A549 (cell line): ENCODE data around the gene KCNQ2. TPM values are rescaled to one million over a fixed set of nuclear protein-coding genes. Genes with fewer than 3 reads are reported as not detected.

Experiments
- ATAC-seq, 2 experiments: fragments of 200-7000 bp in 1 of 2; fragments of >200 bp in 1 of 2; cut with Nextera tagmentation in 1 of 2; cut with Tn5 transposase in 1 of 2; 3 replicates each; pipeline versions ENCODE4 v1.8.0 to v1.9.1; 2018 to 2020; ENCODE audit warnings: mild to moderate bottlenecking in 1 of 2, moderate library complexity in 1 of 2
- CTCF ChIA-PET: fragments of 300-600 bp; sonication (Branson Sonifier 250); formaldehyde crosslinking; extraction: SDS; loops from one replicate; lab custom pipeline; 2021; ENCODE audit warnings: antibody characterized with exemption, inconsistent platforms; lab: Yijun Ruan, JAX
- POLR2A ChIA-PET: fragments of 350-600 bp; formaldehyde crosslinking; extraction: SDS; loops from one replicate; lab custom pipeline; 2021; ENCODE audit warnings: antibody characterized with exemption, inconsistent platforms; lab: Yijun Ruan, JAX
- DNase-seq, 2 experiments: peaks; one replicate each; pipeline versions ENCODE4 v3.0.0 to v3.0.0-alpha.2; 2011 to 2016; ENCODE audit warnings: low read depth in 1 of 2, low spot score in 1 of 2
- FAIRE-seq: peaks from 2 replicates; lab custom pipeline; 2011; peaks lifted over from hg19 to GRCh38; lab: Jason Lieb, UNC
- H3K27ac ChIP-seq, 2 experiments: fragments of >200 bp; sonication (Bioruptor Twin); formaldehyde crosslinking; 3 replicates each; pipeline ENCODE4 v1.5.1; 2016 to 2017
- H3K4me1 ChIP-seq: fragments of >200 bp; sonication (Bioruptor Twin); formaldehyde crosslinking; 3 replicates; pipeline ENCODE4 v1.6.1; 2016
- H3K4me2 ChIP-seq: fragments of >200 bp; sonication (Bioruptor Twin); formaldehyde crosslinking; 3 replicates; pipeline ENCODE4 v1.6.1; 2016
- H3K4me3 ChIP-seq: fragments of >200 bp; sonication (Bioruptor Twin); formaldehyde crosslinking; 3 replicates; pipeline ENCODE4 v1.5.1; 2016
- H3K9me3 ChIP-seq: fragments of >200 bp; sonication (Bioruptor Twin); formaldehyde crosslinking; 3 replicates; pipeline ENCODE4 v1.6.1; 2016
- BHLHE40 ChIP-seq: IDR thresholded peaks from 2 replicates; pipeline ENCODE4 v1.6.1; 2012; ENCODE audit warnings: low read depth, low read length, inconsistent platforms
- CBX8 ChIP-seq: fragments of 200-600 bp; sonication (generic); IDR thresholded peaks from 2 replicates; pipeline ENCODE4 v1.6.1; 2016
- ESRRA ChIP-seq: fragments of 150-350 bp; IDR thresholded peaks from 2 replicates; pipeline ENCODE4 v1.6.1; 2014; ENCODE audit warnings: mild to moderate bottlenecking, low read length, borderline replicate concordance
- FOXS1 ChIP-seq: fragments of 250-450 bp; sonication (Bioruptor Pico); IDR thresholded peaks from 2 replicates; pipeline ENCODE4 v1.5.0; 2020; ENCODE audit warnings: mild to moderate bottlenecking, moderate library complexity
- HDAC2 ChIP-seq: fragments of 200-600 bp; sonication (generic); IDR thresholded peaks from 2 replicates; pipeline ENCODE4 v1.6.1; 2016
- HEYL ChIP-seq: fragments of 250-450 bp; sonication (Bioruptor Pico); IDR thresholded peaks from 2 replicates; pipeline ENCODE4 v1.8.0; 2021; ENCODE audit warnings: mild to moderate bottlenecking, moderate library complexity
- HOXA7 ChIP-seq: fragments of 250-450 bp; sonication (Bioruptor Pico); IDR thresholded peaks from 2 replicates; pipeline ENCODE4 v1.5.0; 2020; ENCODE audit warnings: mild to moderate bottlenecking, moderate library complexity
- HOXB5 ChIP-seq: fragments of 250-450 bp; sonication (Bioruptor Pico); IDR thresholded peaks from 2 replicates; pipeline ENCODE4 v1.5.0; 2020; ENCODE audit warnings: mild to moderate bottlenecking, moderate library complexity
- JUN ChIP-seq, 2 experiments: fragments of >200 bp; sonication (Bioruptor Twin); formaldehyde crosslinking; IDR thresholded peaks; 2 replicates in 1 of 2; 3 replicates in 1 of 2; pipeline ENCODE4 v1.6.1; 2016 to 2017
- JUNB ChIP-seq: fragments of >200 bp; sonication (Bioruptor Twin); formaldehyde crosslinking; IDR thresholded peaks from 2 replicates; pipeline ENCODE4 v1.6.1; 2016
- MAZ ChIP-seq: fragments of 150-350 bp; IDR thresholded peaks from 2 replicates; pipeline ENCODE4 v1.6.1; 2014; ENCODE audit warnings: antibody characterized with exemption, low read depth, low read length, borderline replicate concordance
- MYC ChIP-seq: IDR thresholded peaks from 2 replicates; pipeline ENCODE4 v1.6.1; 2012; ENCODE audit warnings: mild to moderate bottlenecking, inconsistent platforms, low read length, improper control_type of control experiment, borderline replicate concordance
- NR3C1 ChIP-seq: fragments of >200 bp; sonication (Bioruptor Twin); formaldehyde crosslinking; IDR thresholded peaks from 3 replicates; pipeline ENCODE4 v1.6.1; 2017
- PHF8 ChIP-seq: fragments of 200-600 bp; sonication (generic); IDR thresholded peaks from 2 replicates; pipeline ENCODE4 v1.6.1; 2016; ENCODE audit warnings: low read depth, mild to moderate bottlenecking, antibody characterized with exemption, moderate library complexity, borderline replicate concordance
- POLR2A ChIP-seq: IDR thresholded peaks from 2 replicates; pipeline ENCODE4 v1.6.1; 2012; ENCODE audit warnings: mild to moderate bottlenecking, low read length
- POLR2AphosphoS2 ChIP-seq: conservative IDR thresholded peaks from 2 replicates; pipeline ENCODE4 v1.6.1; 2012; ENCODE audit warnings: low read length, improper control_type of control experiment, inconsistent platforms
- RARB ChIP-seq: fragments of 250-450 bp; sonication (Bioruptor Pico); IDR thresholded peaks from 2 replicates; pipeline ENCODE4 v1.8.0; 2021; ENCODE audit warnings: mild to moderate bottlenecking, moderate library complexity
- RCOR1 ChIP-seq: fragments of 150-350 bp; IDR thresholded peaks from 2 replicates; pipeline ENCODE4 v1.6.1; 2014; ENCODE audit warnings: antibody characterized with exemption, low read length, low read depth
- RFX5 ChIP-seq: fragments of 450-650 bp; IDR thresholded peaks from 2 replicates; pipeline ENCODE4 v1.7.1; 2014; ENCODE audit warnings: antibody characterized with exemption, mild to moderate bottlenecking, moderate library complexity
- RNF2 ChIP-seq: fragments of 200-600 bp; sonication (generic); IDR thresholded peaks from 2 replicates; pipeline ENCODE4 v1.6.1; 2016; ENCODE audit warnings: low read depth, mild to moderate bottlenecking, antibody characterized with exemption, moderate library complexity, borderline replicate concordance
- SMC3 ChIP-seq: fragments of >200 bp; sonication (Bioruptor Twin); formaldehyde crosslinking; IDR thresholded peaks from 3 replicates; pipeline ENCODE4 v1.6.1; 2018; ENCODE audit warnings: inconsistent platforms
- TFCP2L1 ChIP-seq: fragments of 250-450 bp; sonication (Bioruptor Pico); IDR thresholded peaks from 2 replicates; pipeline ENCODE4 v1.5.0; 2021; ENCODE audit warnings: mild to moderate bottlenecking
- TP53 ChIP-seq: fragments of 250-450 bp; sonication (Bioruptor Pico); IDR thresholded peaks from 2 replicates; pipeline ENCODE4 v1.5.0; 2021; ENCODE audit warnings: mild to moderate bottlenecking, moderate library complexity
- ZFP36 ChIP-seq: fragments of 450-650 bp; IDR thresholded peaks from 2 replicates; pipeline ENCODE4 v1.6.1; 2014; ENCODE audit warnings: borderline replicate concordance; ENCODE audit not compliant: partially characterized antibody
- ZSCAN20 ChIP-seq: fragments of 250-450 bp; sonication (Bioruptor Pico); IDR thresholded peaks from 2 replicates; pipeline ENCODE4 v1.8.0; 2022; ENCODE audit warnings: mild to moderate bottlenecking, moderate library complexity
- WGBS: methylation state at CpG from one replicate; pipeline ENCODE4 v1.1.6; 2017; ENCODE audit errors: missing lambda C conversion rate; 5-methylcytosine and 5-hydroxymethylcytosine counted together
- polyA plus RNA-seq, 4 experiments: library from polyadenylated mRNA; depleted of rRNA in 3 of 4; stranded (reverse); fragments of >200 nt; fragmentation: RNase III in 1 of 4; extraction: RNeasy Plus Mini Kit Qiagen cat#74134 plus additional on column Dnase treatment in 1 of 4; gene quantifications; 2 replicates in 3 of 4; 3 replicates in 1 of 4; pipeline ENCODE4 v1.2.3, GENCODE V29; 2011 to 2017
- TF ChIP-seq, protein P1 (sequence below): fragments of 250-450 bp; sonication (Bioruptor Pico); IDR thresholded peaks from 2 replicates; pipeline ENCODE4 v1.5.0; 2020; ENCODE audit warnings: low read depth, mild to moderate bottlenecking, moderate library complexity
- TF ChIP-seq, protein P2 (sequence below): IDR thresholded peaks from 2 replicates; pipeline ENCODE4 v1.6.1; 2012
- TF ChIP-seq, protein P3 (sequence below): fragments of 450-650 bp; IDR thresholded peaks from 2 replicates; pipeline ENCODE4 v1.6.1; 2014; ENCODE audit warnings: antibody characterized with exemption
- TF ChIP-seq, protein P4 (sequence below): fragments of 150-350 bp; IDR thresholded peaks from 2 replicates; pipeline ENCODE4 v1.6.1; 2014; ENCODE audit warnings: low read depth, mild to moderate bottlenecking, low read length
- TF ChIP-seq, protein P5 (sequence below): fragments of 200-600 bp; sonication (generic); IDR thresholded peaks from 2 replicates; pipeline ENCODE4 v1.6.1; 2016; ENCODE audit warnings: antibody characterized with exemption, mild to moderate bottlenecking, moderate library complexity

The KCNQ2 gene
- polyA plus RNA-seq, 2 of the 4 experiments (the other 2 are of a cell fraction) = 0.14 to 0.36 TPM

DNA sequence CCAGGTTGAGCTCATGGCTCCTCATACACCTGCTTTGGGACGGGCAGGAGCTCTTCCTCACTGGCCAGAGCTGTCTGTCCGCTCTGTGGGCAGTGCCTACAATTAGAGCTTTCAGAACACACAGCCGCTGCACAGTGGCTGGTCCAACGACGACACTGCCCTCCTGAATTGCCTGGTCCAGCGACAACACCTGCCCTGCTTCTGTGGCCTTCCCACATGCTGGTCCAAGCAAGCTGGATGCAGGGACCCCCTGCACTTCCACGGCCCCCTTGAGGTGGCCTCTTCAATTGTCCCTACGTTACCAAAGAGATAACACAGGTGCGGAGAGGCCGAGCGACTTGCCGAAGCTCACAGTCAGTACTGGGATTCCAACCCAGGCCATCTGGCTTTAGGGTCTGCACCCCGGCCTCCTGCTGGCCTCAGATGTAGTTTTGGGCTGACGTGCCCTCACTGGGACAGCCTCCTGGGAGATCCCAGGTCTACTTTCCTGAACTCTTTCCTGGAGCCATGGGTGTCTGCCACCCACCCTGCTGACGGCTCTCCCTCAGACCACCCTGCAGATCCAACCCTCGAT is 109.9 kb downstream of the KCNQ2 start:
- FAIRE-seq = no peak

DNA sequence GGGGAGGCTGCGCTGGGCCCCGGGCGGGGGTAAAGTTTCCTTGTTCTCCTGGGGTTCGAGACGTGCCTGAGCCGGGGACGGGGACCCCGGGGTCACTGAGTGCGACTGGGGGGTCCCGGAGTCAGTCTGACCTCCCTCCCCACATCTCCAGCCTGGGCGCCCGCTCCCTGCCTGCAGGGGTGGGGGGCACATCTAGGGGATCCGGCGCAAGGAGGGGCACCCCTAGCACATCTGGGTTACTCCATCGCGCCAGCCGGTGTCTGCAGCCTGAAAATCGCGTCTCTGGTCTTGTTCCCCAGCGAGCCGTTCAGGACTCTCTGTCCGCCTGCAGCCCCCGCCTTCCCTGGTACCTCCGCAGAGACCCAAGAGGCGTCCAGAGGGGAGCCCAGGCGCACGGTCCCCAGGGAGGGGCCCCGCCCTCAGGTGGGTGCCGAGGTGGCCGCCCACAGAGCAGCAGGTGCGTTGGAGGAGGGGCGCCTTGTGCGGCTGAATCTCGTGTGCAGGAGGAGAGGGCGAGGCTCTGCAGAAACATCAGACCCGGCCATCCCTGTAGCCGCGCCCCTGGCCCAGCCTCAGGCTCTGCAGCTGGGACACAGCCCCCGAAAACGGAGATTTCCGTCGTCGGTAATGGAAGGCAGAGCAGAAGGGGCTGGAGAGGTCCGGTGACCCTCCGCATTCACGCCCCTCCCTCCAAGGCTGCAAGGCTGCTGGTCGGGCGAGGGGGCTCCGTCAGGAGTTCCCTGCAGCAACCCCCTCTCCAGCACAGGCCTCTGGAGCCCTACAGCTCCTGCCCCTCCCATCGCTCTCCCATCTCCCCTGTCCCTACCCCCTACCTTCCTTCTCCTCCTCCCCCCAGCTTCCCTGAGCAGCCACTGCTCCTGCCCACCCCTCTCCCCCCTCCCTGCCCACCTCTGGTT is 110.7 kb downstream of the KCNQ2 start:
- Histone ChIP-seq H3K27ac (no peak overlapping the region), H3K4me2 (no peak overlapping the region; the same call in 2 of the 3 replicates), H3K4me1 (0 out of 3 replicates have a peak, but pooled peaks cover 4% of the 10 kb centered on the region)
- DNase-seq = no peak
- POLR2A ChIA-PET = no interaction called here
- TF ChIP-seq TFCP2L1 (CRISPR knock-in tag) (no peak), ZSCAN20 (CRISPR knock-in tag) (no peak), MAZ (no peak), NR3C1 (no peak), RCOR1 (no peak), PHF8 (no peak), RNF2 (no peak), BHLHE40 (no peak), RFX5 (no peak), HEYL (no peak), POLR2AphosphoS2 (no peak), MYC (no peak), JUNB (no peak), POLR2A (no peak)
- TF ChIP-seq, protein P1, sequence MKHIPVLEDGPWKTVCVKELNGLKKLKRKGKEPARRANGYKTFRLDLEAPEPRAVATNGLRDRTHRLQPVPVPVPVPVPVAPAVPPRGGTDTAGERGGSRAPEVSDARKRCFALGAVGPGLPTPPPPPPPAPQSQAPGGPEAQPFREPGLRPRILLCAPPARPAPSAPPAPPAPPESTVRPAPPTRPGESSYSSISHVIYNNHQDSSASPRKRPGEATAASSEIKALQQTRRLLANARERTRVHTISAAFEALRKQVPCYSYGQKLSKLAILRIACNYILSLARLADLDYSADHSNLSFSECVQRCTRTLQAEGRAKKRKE (CRISPR knock-in tag) = no peak
- TF ChIP-seq, protein P2, sequence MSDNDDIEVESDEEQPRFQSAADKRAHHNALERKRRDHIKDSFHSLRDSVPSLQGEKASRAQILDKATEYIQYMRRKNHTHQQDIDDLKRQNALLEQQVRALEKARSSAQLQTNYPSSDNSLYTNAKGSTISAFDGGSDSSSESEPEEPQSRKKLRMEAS = no peak
- TF ChIP-seq, all 56 proteins: peak for 0
- H3K4me3 ChIP-seq = no peak overlapping the region
- CTCF ChIA-PET = interaction anchor here (0.7 to 4.8 kb wide), 4 partner anchors 19 to 53 kb away, joined by 3 to 21 read pairs (median 8); no protein-coding TSS in a partner anchor
- ATAC-seq (peak in 1 of 2 experiments; percentile 36; a peak in 3 of 6 replicates), FAIRE-seq (no peak)
- H3K9me3 ChIP-seq = no peaks in the 10 kb centered on the region
- 41% methylated on average over 39 of the region's 50 CpGs for WGBS

More for the DNA sequence above, 109.9 kb downstream of the KCNQ2 start:
- H3K4me2 ChIP-seq = no peak overlapping the region
- no peak for DNase-seq
- no peaks in the 10 kb centered on the region for H3K9me3 ChIP-seq
- POLR2A ChIA-PET = no interaction called here
- WGBS = 79% methylated on average over 15 of the region's 16 CpGs
- H3K4me3 ChIP-seq = no peak overlapping the region
- CTCF ChIA-PET = interaction anchor here (0.7 to 2.3 kb wide), 4 partner anchors 18 to 52 kb away, joined by 3 to 11 read pairs (median 4); no protein-coding TSS in a partner anchor
- ATAC-seq = peak in 1 of 2 experiments; percentile 11; a peak in 3 of 6 replicates
- H3K27ac ChIP-seq = no peak overlapping the region
- 0 out of 3 replicates have a peak, but pooled peaks cover 4% of the 10 kb centered on the region for H3K4me1 ChIP-seq
- TF ChIP-seq CBX8 (no peak), POLR2AphosphoS2 (no peak), RCOR1 (no peak), ESRRA (no peak), TP53 (CRISPR knock-in tag) (no peak), JUN (IDR thresholded peaks at IDR 0.05) (no peak), HOXB5 (CRISPR knock-in tag) (no peak), SMC3 (no peak), HOXA7 (CRISPR knock-in tag) (no peak), TFCP2L1 (CRISPR knock-in tag) (no peak), HDAC2 (no peak), RARB (CRISPR knock-in tag) (no peak), FOXS1 (CRISPR knock-in tag) (no peak), ZFP36 (no peak)
- TF ChIP-seq, protein P2 = no peak
- TF ChIP-seq, protein P3, sequence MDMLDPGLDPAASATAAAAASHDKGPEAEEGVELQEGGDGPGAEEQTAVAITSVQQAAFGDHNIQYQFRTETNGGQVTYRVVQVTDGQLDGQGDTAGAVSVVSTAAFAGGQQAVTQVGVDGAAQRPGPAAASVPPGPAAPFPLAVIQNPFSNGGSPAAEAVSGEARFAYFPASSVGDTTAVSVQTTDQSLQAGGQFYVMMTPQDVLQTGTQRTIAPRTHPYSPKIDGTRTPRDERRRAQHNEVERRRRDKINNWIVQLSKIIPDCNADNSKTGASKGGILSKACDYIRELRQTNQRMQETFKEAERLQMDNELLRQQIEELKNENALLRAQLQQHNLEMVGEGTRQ = no peak
- TF ChIP-seq, protein P4, sequence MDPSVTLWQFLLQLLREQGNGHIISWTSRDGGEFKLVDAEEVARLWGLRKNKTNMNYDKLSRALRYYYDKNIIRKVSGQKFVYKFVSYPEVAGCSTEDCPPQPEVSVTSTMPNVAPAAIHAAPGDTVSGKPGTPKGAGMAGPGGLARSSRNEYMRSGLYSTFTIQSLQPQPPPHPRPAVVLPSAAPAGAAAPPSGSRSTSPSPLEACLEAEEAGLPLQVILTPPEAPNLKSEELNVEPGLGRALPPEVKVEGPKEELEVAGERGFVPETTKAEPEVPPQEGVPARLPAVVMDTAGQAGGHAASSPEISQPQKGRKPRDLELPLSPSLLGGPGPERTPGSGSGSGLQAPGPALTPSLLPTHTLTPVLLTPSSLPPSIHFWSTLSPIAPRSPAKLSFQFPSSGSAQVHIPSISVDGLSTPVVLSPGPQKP = no peak
- TF ChIP-seq, protein P5, sequence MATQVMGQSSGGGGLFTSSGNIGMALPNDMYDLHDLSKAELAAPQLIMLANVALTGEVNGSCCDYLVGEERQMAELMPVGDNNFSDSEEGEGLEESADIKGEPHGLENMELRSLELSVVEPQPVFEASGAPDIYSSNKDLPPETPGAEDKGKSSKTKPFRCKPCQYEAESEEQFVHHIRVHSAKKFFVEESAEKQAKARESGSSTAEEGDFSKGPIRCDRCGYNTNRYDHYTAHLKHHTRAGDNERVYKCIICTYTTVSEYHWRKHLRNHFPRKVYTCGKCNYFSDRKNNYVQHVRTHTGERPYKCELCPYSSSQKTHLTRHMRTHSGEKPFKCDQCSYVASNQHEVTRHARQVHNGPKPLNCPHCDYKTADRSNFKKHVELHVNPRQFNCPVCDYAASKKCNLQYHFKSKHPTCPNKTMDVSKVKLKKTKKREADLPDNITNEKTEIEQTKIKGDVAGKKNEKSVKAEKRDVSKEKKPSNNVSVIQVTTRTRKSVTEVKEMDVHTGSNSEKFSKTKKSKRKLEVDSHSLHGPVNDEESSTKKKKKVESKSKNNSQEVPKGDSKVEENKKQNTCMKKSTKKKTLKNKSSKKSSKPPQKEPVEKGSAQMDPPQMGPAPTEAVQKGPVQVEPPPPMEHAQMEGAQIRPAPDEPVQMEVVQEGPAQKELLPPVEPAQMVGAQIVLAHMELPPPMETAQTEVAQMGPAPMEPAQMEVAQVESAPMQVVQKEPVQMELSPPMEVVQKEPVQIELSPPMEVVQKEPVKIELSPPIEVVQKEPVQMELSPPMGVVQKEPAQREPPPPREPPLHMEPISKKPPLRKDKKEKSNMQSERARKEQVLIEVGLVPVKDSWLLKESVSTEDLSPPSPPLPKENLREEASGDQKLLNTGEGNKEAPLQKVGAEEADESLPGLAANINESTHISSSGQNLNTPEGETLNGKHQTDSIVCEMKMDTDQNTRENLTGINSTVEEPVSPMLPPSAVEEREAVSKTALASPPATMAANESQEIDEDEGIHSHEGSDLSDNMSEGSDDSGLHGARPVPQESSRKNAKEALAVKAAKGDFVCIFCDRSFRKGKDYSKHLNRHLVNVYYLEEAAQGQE = no peak
- TF ChIP-seq, all 56 proteins: peak for 0
